Measurements from ENCODE around the gene RFTN2. TPM values are rescaled to one million over a fixed set of nuclear protein-coding genes. Genes with fewer than 3 reads are reported as not detected.

The RFTN2 gene
- polyA plus RNA-seq, 1 of the 3 experiments (the other 2 are of a cell fraction), result 0.05 TPM

- Histone ChIP-seq H3K27ac (ENCODE audit: low read depth in 2 of 2, low read length in 1 of 2) (peak overlapping the region in 1 of 2 experiments; percentile 11; a peak in 1 of 4 replicates), H3K27me3 (ENCODE audit: insufficient read depth) (no peaks in the 10 kb centered on the region), H3K4me1 (ENCODE audit: control insufficient read depth in 1 of 2, insufficient read depth in 2 of 2, low read depth in 1 of 2, low read length in 1 of 2) (peaks cover 4 to 6% of the 10 kb centered on the region in 2 experiments; a peak in 2 of 4 replicates), H3K36me3 (replicated peaks in 1 of 2; ENCODE audit: control insufficient read depth in 1 of 2, insufficient read depth in 2 of 2, low read length in 1 of 2) (no peaks in the 10 kb centered on the region), H3K4me2 (peak overlapping the region; percentile 33; the same call in 1 of the 2 replicates), H3K9me3 (no peaks in the 10 kb centered on the region), H2AFZ (ENCODE audit: low read depth) (peak overlapping the region; percentile 26; the same call in 1 of the 2 replicates), H3K4me3 (ENCODE audit: low read depth in 2 of 2, low read length in 1 of 2) (no peak overlapping the region), H4K20me1 (ENCODE audit: insufficient read depth) (no peaks in the 10 kb centered on the region), H3K9ac (peak overlapping the region; percentile 15; the same call in 1 of the 2 replicates), H3K9me2 (no peaks in the 10 kb centered on the region), H3K79me2 (ENCODE audit: insufficient read depth) (no peaks in the 10 kb centered on the region), H3F3A (replicated peaks; ENCODE audit: insufficient read depth) (no peaks in the 10 kb centered on the region)
- POLR2A ChIA-PET, result no interaction called here
- WGBS (ENCODE audit: low lambda C conversion rate), result 17% methylated on average over 4 of the region's 4 CpGs
- CTCF ChIA-PET, result interaction anchor here (0.9 kb wide), 1 partner anchor 80 kb away, joined by 3 read pairs; no protein-coding TSS in a partner anchor
- TF ChIP-seq NFIC (IDR thresholded peaks at IDR 0.05; ENCODE audit: borderline replicate concordance) (no peak), ELF1 (IDR thresholded peaks at IDR 0.05) (no peak), EZH2phosphoT487 (IDR thresholded peaks at IDR 0.05; ENCODE audit: borderline replicate concordance, low read depth) (no peak), CHD2 (IDR thresholded peaks at IDR 0.05; ENCODE audit: low read length, partially characterized antibody) (no peak), FOSL2 (IDR thresholded peaks at IDR 0.05; ENCODE audit: borderline replicate concordance, low read depth) (no peak), RXRA (IDR thresholded peaks at IDR 0.05; ENCODE audit: borderline replicate concordance, low read depth) (no peak), REST (IDR thresholded peaks at IDR 0.05; ENCODE audit: low read depth, low read length) (no peak), MXI1 (IDR thresholded peaks at IDR 0.05; ENCODE audit: low read depth, low read length) (no peak), SIN3A (IDR thresholded peaks at IDR 0.05; ENCODE audit: borderline replicate concordance, low read depth, low read length) (no peak), MAX (IDR thresholded peaks at IDR 0.05; ENCODE audit: low read depth) (no peak), PBX3 (IDR thresholded peaks at IDR 0.05) (no peak), RCOR1 (IDR thresholded peaks at IDR 0.05; ENCODE audit: low read length) (no peak), FOXJ3 (CRISPR knock-in tag; IDR thresholded peaks at IDR 0.05) (no peak), JUND (IDR thresholded peaks at IDR 0.05) (no peak), GATA2 (CRISPR knock-in tag; IDR thresholded peaks at IDR 0.05) (no peak), RFX5 (IDR thresholded peaks at IDR 0.05; ENCODE audit: low read length) (no peak), RAD21 (IDR thresholded peaks at IDR 0.05; ENCODE audit: low read length) (no peak), SMC3 (IDR thresholded peaks at IDR 0.05; ENCODE audit: low read depth, low read length) (no peak), USF2 (IDR thresholded peaks at IDR 0.05; ENCODE audit: borderline replicate concordance, low read depth, low read length) (no peak)
- DNase-seq, result no peak
These were observed 47.3 kb downstream of the RFTN2 start for GRCh38 chr2:197628043-197628500.

Data from SK-N-SH (cell line).